H1 (cell line): ENCODE results near the gene GRM8. TPM values are rescaled to one million over a fixed set of nuclear protein-coding genes. Genes with fewer than 3 reads are reported as not detected.

Experiments used
- CTCF ChIA-PET: fragments of 300-600 bp; sonication (Branson Sonifier 250); formaldehyde crosslinking; loops from one replicate; lab custom pipeline; 2021; ENCODE audit not compliant: partially characterized antibody; lab: Charles Lee
- POLR2A ChIA-PET: fragments of 300-600 bp; sonication (Branson Sonifier 250); formaldehyde crosslinking; loops from one replicate; lab custom pipeline; 2021; ENCODE audit warnings: inconsistent platforms; ENCODE audit not compliant: partially characterized antibody; lab: Charles Lee
- DNase-seq, 2 experiments: peaks; one replicate each; pipeline versions ENCODE4 v3.0.0 to v3.0.0-alpha.2; 2010 to 2022; ENCODE audit warnings: low spot score in 2 of 2, low read depth in 1 of 2, mixed read lengths in 1 of 2
- FAIRE-seq: peaks from 2 replicates; lab custom pipeline; 2011; peaks lifted over from hg19 to GRCh38; lab: Jason Lieb, UNC
- H2AFZ ChIP-seq: 2 replicates; pipeline ENCODE4 v1.8.1; 2012; ENCODE audit warnings: low read length, inconsistent platforms
- H2AK5ac ChIP-seq: 2 replicates; pipeline ENCODE4 v1.6.1; 2013; ENCODE audit warnings: low read depth, low read length
- H2BK120ac ChIP-seq: replicated peaks from 2 replicates; pipeline ENCODE3; 2013; ENCODE audit warnings: low read depth, low read length, inconsistent platforms
- H2BK12ac ChIP-seq: 2 replicates; pipeline ENCODE4 v1.6.1; 2013; ENCODE audit warnings: low read depth, low read length
- H2BK15ac ChIP-seq: 2 replicates; pipeline ENCODE4 v1.6.1; 2013; ENCODE audit warnings: low read length
- H2BK20ac ChIP-seq: 2 replicates; pipeline ENCODE4 v1.6.1; 2013; ENCODE audit warnings: low read length
- H2BK5ac ChIP-seq: 2 replicates; pipeline ENCODE4 v1.6.1; 2013; ENCODE audit warnings: low read depth, low read length
- H3K14ac ChIP-seq: 2 replicates; pipeline ENCODE4 v1.6.1; 2013; ENCODE audit warnings: inconsistent platforms; ENCODE audit not compliant: insufficient read length
- H3K18ac ChIP-seq: 2 replicates; pipeline ENCODE4 v1.6.1; 2013; ENCODE audit warnings: low read length; ENCODE audit errors: extremely low read depth
- H3K23ac ChIP-seq: 2 replicates; pipeline ENCODE4 v1.6.1; 2013; ENCODE audit warnings: inconsistent platforms; ENCODE audit not compliant: insufficient read length
- H3K23me2 ChIP-seq: 2 replicates; pipeline ENCODE4 v1.6.1; 2013; ENCODE audit warnings: low read depth, low read length
- H3K27ac ChIP-seq: 2 replicates; pipeline ENCODE4 v1.6.1; 2011; ENCODE audit warnings: low read depth, low read length, inconsistent platforms
- H3K27me3 ChIP-seq, 4 experiments: replicated peaks in 1 of 4; 1 replicate in 1 of 4; 2 replicates in 3 of 4; pipeline versions ENCODE4 v1.6.1 to v1.8.1; 2011 to 2013; ENCODE audit warnings: low read length in 3 of 4, mild to moderate bottlenecking in 3 of 4, inconsistent platforms in 2 of 4, mixed read lengths in 2 of 4, moderate library complexity in 1 of 4; ENCODE audit not compliant: control insufficient read depth in 3 of 4, insufficient read depth in 3 of 4; ENCODE audit errors: extremely low read depth in 1 of 4
- H3K36me3 ChIP-seq, 4 experiments: 2 replicates each; pipeline versions ENCODE4 v1.6.1 to v1.8.1; 2011 to 2013; ENCODE audit warnings: mild to moderate bottlenecking in 4 of 4, low read length in 3 of 4, moderate library complexity in 2 of 4, control low read depth in 1 of 4, inconsistent platforms in 1 of 4; ENCODE audit not compliant: insufficient read depth in 4 of 4, control insufficient read depth in 2 of 4
- H3K4ac ChIP-seq: replicated peaks from 2 replicates; pipeline ENCODE3; 2013; ENCODE audit warnings: low read length, low read depth, mixed read lengths, inconsistent platforms; ENCODE audit not compliant: insufficient read length
- H3K4me1 ChIP-seq, 4 experiments: replicated peaks in 1 of 4; 1 replicate in 1 of 4; 2 replicates in 3 of 4; pipeline versions ENCODE4 v1.6.1 to v1.8.1; 2011 to 2013; ENCODE audit warnings: low read length in 3 of 4, inconsistent platforms in 2 of 4, mixed read lengths in 1 of 4; ENCODE audit not compliant: insufficient read depth in 4 of 4, control insufficient read depth in 3 of 4
- H3K4me2 ChIP-seq, 2 experiments: 2 replicates each; pipeline versions ENCODE4 v1.6.1 to v1.8.1; 2011 to 2013; ENCODE audit warnings: low read depth in 2 of 2, low read length in 2 of 2, control low read depth in 1 of 2, inconsistent platforms in 1 of 2, mild to moderate bottlenecking in 1 of 2; ENCODE audit not compliant: insufficient read depth in 1 of 2
- H3K4me3 ChIP-seq, 4 experiments: fragments of 200-600, 300-600 bp in 1 of 4; sonication (generic), shearing (Covaris generic), sonication (Bioruptor Twin) in 1 of 4; 2 replicates each; pipeline versions ENCODE4 v1.5.1 to v1.8.1; 2011 to 2016; ENCODE audit warnings: low read length in 4 of 4, low read depth in 3 of 4, control low read depth in 2 of 4, inconsistent platforms in 2 of 4, mild to moderate bottlenecking in 2 of 4, mixed read lengths in 1 of 4, moderate library complexity in 1 of 4; ENCODE audit not compliant: insufficient read depth in 2 of 4; ENCODE audit errors: extremely low read depth in 1 of 4
- H3K56ac ChIP-seq: replicated peaks from 2 replicates; pipeline ENCODE3; 2013; ENCODE audit warnings: low read depth, mild to moderate bottlenecking, mixed read lengths, low read length, inconsistent platforms; ENCODE audit not compliant: insufficient read length
- H3K79me1 ChIP-seq: 2 replicates; pipeline ENCODE4 v1.6.1; 2013; ENCODE audit warnings: low read depth, low read length, control low read depth
- H3K79me2 ChIP-seq, 2 experiments: 2 replicates each; pipeline versions ENCODE4 v1.6.1 to v1.8.1; 2012 to 2013; ENCODE audit warnings: low read length in 2 of 2, mild to moderate bottlenecking in 2 of 2, inconsistent platforms in 1 of 2; ENCODE audit not compliant: insufficient read depth in 2 of 2, control insufficient read depth in 1 of 2
- H3K9ac ChIP-seq, 4 experiments: replicated peaks in 1 of 4; 1 replicate in 1 of 4; 2 replicates in 3 of 4; pipeline versions ENCODE4 v1.6.1 to v1.8.1; 2011 to 2013; ENCODE audit warnings: low read depth in 3 of 4, low read length in 3 of 4, control low read depth in 2 of 4, mild to moderate bottlenecking in 2 of 4, moderate library complexity in 2 of 4, inconsistent platforms in 1 of 4; ENCODE audit errors: extremely low read depth in 1 of 4
- H3K9me3 ChIP-seq, 2 experiments: 2 replicates each; pipeline versions ENCODE4 v1.6.1 to v1.8.1; 2012 to 2013; ENCODE audit warnings: mild to moderate bottlenecking in 2 of 2, moderate library complexity in 2 of 2, control low read depth in 1 of 2, inconsistent platforms in 1 of 2, low read depth in 1 of 2, low read length in 1 of 2, mixed read lengths in 1 of 2; ENCODE audit not compliant: insufficient read depth in 2 of 2
- H4K20me1 ChIP-seq, 2 experiments: replicated peaks in 1 of 2; 2 replicates each; pipeline versions ENCODE3 to v1.8.1; 2011 to 2013; ENCODE audit warnings: inconsistent platforms in 2 of 2, low read length in 2 of 2, mild to moderate bottlenecking in 1 of 2; ENCODE audit not compliant: insufficient read depth in 2 of 2, control insufficient read depth in 1 of 2
- H4K5ac ChIP-seq: 2 replicates; pipeline ENCODE4 v1.6.1; 2013; ENCODE audit warnings: low read length, low read depth, mixed read lengths, inconsistent platforms; ENCODE audit not compliant: insufficient read length
- H4K8ac ChIP-seq: 2 replicates; pipeline ENCODE4 v1.8.0; 2013; ENCODE audit warnings: mild to moderate bottlenecking, moderate library complexity, low read length, inconsistent platforms; ENCODE audit not compliant: insufficient read depth; ENCODE audit errors: extremely low read depth
- H4K91ac ChIP-seq: replicated peaks from 2 replicates; pipeline ENCODE3; 2013; ENCODE audit warnings: low read length, mixed read lengths, inconsistent platforms; ENCODE audit not compliant: insufficient read length
- CTBP2 ChIP-seq: IDR thresholded peaks from 2 replicates; pipeline ENCODE4 v1.7.0; 2011; ENCODE audit warnings: borderline replicate concordance, mild to moderate bottlenecking, moderate library complexity, mixed read lengths, low read length; ENCODE audit not compliant: insufficient read depth, insufficient read length
- CTCF ChIP-seq, 3 experiments: IDR thresholded peaks; 1 replicate in 2 of 3; 2 replicates in 1 of 3; pipeline versions ENCODE4 v1.5.1 to v1.6.1; 2011; ENCODE audit warnings: low read length in 3 of 3, mild to moderate bottlenecking in 3 of 3, inconsistent platforms in 2 of 3, low read depth in 1 of 3, moderate library complexity in 1 of 3; ENCODE audit not compliant: insufficient read depth in 1 of 3; ENCODE audit errors: control extremely low read depth in 1 of 3
- GABPA ChIP-seq: IDR thresholded peaks from 2 replicates; pipeline ENCODE4 v1.6.1; 2011; ENCODE audit warnings: mild to moderate bottlenecking, low read length, moderate library complexity, borderline replicate concordance; ENCODE audit not compliant: insufficient read depth
- GTF2F1 ChIP-seq: IDR thresholded peaks from 2 replicates; pipeline ENCODE4 v1.6.1; 2012; ENCODE audit warnings: low read depth, low read length, improper control_type of control experiment, borderline replicate concordance
- HDAC2 ChIP-seq, 2 experiments: fragments of 300-600 bp in 1 of 2; sonication (generic) in 1 of 2; IDR thresholded peaks; 2 replicates each; pipeline ENCODE4 v1.6.1; 2011 to 2012; ENCODE audit warnings: low read depth in 2 of 2, low read length in 2 of 2, mild to moderate bottlenecking in 2 of 2, moderate library complexity in 2 of 2, borderline replicate concordance in 1 of 2, inconsistent platforms in 1 of 2
- NRF1 ChIP-seq: IDR thresholded peaks from 2 replicates; pipeline ENCODE4 v1.6.1; 2011; ENCODE audit warnings: mild to moderate bottlenecking, low read depth, low read length, improper control_type of control experiment
- POLR2A ChIP-seq, 2 experiments: IDR thresholded peaks; 1 replicate in 1 of 2; 2 replicates in 1 of 2; pipeline ENCODE4 v1.6.1; 2011; ENCODE audit warnings: low read depth in 2 of 2, low read length in 2 of 2, mild to moderate bottlenecking in 2 of 2; ENCODE audit errors: control extremely low read depth in 1 of 2
- TAF1 ChIP-seq: IDR thresholded peaks from 2 replicates; pipeline ENCODE4 v1.6.1; 2011; ENCODE audit warnings: mild to moderate bottlenecking, low read depth, low read length
- WGBS, 2 experiments: shearing (Covaris generic) in 1 of 2; methylation state at CpG; one replicate each; pipeline versions ENCODE4 v1.1.6 to v1.1.7; 2013 to 2015; ENCODE audit warnings: low lambda C conversion rate in 2 of 2, mixed read lengths in 2 of 2, inconsistent platforms in 1 of 2, low coverage in 1 of 2, missing lambda C conversion rate in 1 of 2; ENCODE audit not compliant: insufficient replicate concordance in 2 of 2, insufficient coverage in 1 of 2, insufficient read length in 1 of 2; ENCODE audit errors: extremely low coverage in 1 of 2, missing lambda C conversion rate in 1 of 2; 5-methylcytosine and 5-hydroxymethylcytosine counted together
- polyA plus RNA-seq, 7 experiments: library from polyadenylated mRNA; depleted of rRNA in 3 of 7; stranded (reverse) in 5 of 7; unstranded in 2 of 7; fragments of >200 nt in 5 of 7; fragments of 200-250 nt in 2 of 7; gene quantifications; 1 replicate in 5 of 7; 2 replicates in 1 of 7; 4 replicates in 1 of 7; pipeline versions ENCODE4 v1.2.1 to v1.2.3, GENCODE V29; 2011 to 2013; ENCODE audit warnings: missing spikeins in 2 of 7, mixed read lengths in 2 of 7
- total RNA-seq: library from RNA; stranded (reverse); fragmentation: NEBNext Ultra II Directional; extraction: Animal tissue kit (Norgen Biotek cat#: 25700); gene quantifications from 2 replicates; pipeline ENCODE4 v1.2.1, GENCODE V29; 2021
- TF ChIP-seq, protein P1 (sequence below): IDR thresholded peaks from 2 replicates; pipeline ENCODE4 v1.6.1; 2011; ENCODE audit warnings: low read depth, mild to moderate bottlenecking, low read length; ENCODE audit not compliant: insufficient read depth

Gene GRM8
- total and polyA plus RNA-seq, 2 of the 8 experiments (the other 6 are each of a cell fraction or from before 2014, with no cell fraction given) = 2.6 to 2.8 TPM

- FAIRE-seq = no peak
- H3K14ac ChIP-seq = no peak overlapping the region
- no peak overlapping the region for H2BK15ac ChIP-seq
- H3K56ac ChIP-seq = no peak overlapping the region
- no peaks in the 10 kb centered on the region for H3K4me1 ChIP-seq
- H4K91ac ChIP-seq = no peak overlapping the region
- WGBS, 2 experiments = 90% methylated on average over 4 of the region's 4 CpGs; no CpG with 5 or more reads in 1 of the 2 experiments
- no peaks in the 10 kb centered on the region for H3K23me2 ChIP-seq
- no peak overlapping the region for H3K23ac ChIP-seq
- H4K20me1 ChIP-seq = no peaks in the 10 kb centered on the region
- H3K4me2 ChIP-seq = no peak overlapping the region
- H2BK12ac ChIP-seq = no peak overlapping the region
- H3K9ac ChIP-seq = no peak overlapping the region
- H3K4me3 ChIP-seq = no peak overlapping the region
- no peak overlapping the region for H3K18ac ChIP-seq
- POLR2A ChIA-PET = no interaction called here
- DNase-seq = no peak
- no peak overlapping the region for H2AK5ac ChIP-seq
- H4K8ac ChIP-seq = no peak overlapping the region
- H3K79me2 ChIP-seq = no peaks in the 10 kb centered on the region
- no peak overlapping the region for H2BK5ac ChIP-seq
- no peak overlapping the region for H2AFZ ChIP-seq
- no peak overlapping the region for H3K27ac ChIP-seq
- no peak overlapping the region for H2BK20ac ChIP-seq
- CTCF ChIA-PET = no interaction called here
- no peak overlapping the region for H4K5ac ChIP-seq
- H3K9me3 ChIP-seq = no peaks in the 10 kb centered on the region
- H2BK120ac ChIP-seq = no peak overlapping the region
- H3K4ac ChIP-seq = no peak overlapping the region
- no peaks in the 10 kb centered on the region for H3K36me3 ChIP-seq
- H3K27me3 ChIP-seq = no peaks in the 10 kb centered on the region; a peak in 1 of 7 replicates
- H3K79me1 ChIP-seq = no peaks in the 10 kb centered on the region
- TF ChIP-seq NRF1 (no peak), POLR2A (IDR thresholded peaks at IDR 0.05; ENCODE audit: control extremely low read depth in 1 of 2, low read depth in 2 of 2, low read length in 2 of 2) (no peak), CTBP2 (no peak), HDAC2 (IDR thresholded peaks at IDR 0.05; ENCODE audit: borderline replicate concordance in 1 of 2, low read depth in 2 of 2, low read length in 2 of 2) (no peak), TAF1 (no peak), GTF2F1 (no peak), CTCF (IDR thresholded peaks at IDR 0.05; ENCODE audit: control extremely low read depth in 1 of 3, insufficient read depth in 1 of 3, low read depth in 1 of 3, low read length in 3 of 3) (no peak), GABPA (no peak)
- TF ChIP-seq, protein P1, sequence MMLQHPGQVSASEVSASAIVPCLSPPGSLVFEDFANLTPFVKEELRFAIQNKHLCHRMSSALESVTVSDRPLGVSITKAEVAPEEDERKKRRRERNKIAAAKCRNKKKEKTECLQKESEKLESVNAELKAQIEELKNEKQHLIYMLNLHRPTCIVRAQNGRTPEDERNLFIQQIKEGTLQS = no peak
Measured at GRCh38 chr7:127207230-127207629, 45.5 kb downstream of the GRM8 start.
